Lower leg skin (tissue), 3 donors: ENCODE measurements around the gene FAM171A1.

Source experiments
- POLR2A ChIP-seq, 2 donors: fragments of 450-650 bp; IDR thresholded peaks; one replicate each; pipeline ENCODE4 v1.6.1; 2016 to 2017; ENCODE audit warnings: antibody characterized with exemption in 2 of 2, mild to moderate bottlenecking in 1 of 2, moderate library complexity in 1 of 2
- TF ChIP-seq, protein P1 (sequence below), 3 donors: fragments of 450-650 bp; IDR thresholded peaks; one replicate each; pipeline ENCODE4 v1.5.1; 2016; ENCODE audit warnings: antibody characterized with exemption in 3 of 3, mild to moderate bottlenecking in 3 of 3, moderate library complexity in 2 of 3

DNA sequence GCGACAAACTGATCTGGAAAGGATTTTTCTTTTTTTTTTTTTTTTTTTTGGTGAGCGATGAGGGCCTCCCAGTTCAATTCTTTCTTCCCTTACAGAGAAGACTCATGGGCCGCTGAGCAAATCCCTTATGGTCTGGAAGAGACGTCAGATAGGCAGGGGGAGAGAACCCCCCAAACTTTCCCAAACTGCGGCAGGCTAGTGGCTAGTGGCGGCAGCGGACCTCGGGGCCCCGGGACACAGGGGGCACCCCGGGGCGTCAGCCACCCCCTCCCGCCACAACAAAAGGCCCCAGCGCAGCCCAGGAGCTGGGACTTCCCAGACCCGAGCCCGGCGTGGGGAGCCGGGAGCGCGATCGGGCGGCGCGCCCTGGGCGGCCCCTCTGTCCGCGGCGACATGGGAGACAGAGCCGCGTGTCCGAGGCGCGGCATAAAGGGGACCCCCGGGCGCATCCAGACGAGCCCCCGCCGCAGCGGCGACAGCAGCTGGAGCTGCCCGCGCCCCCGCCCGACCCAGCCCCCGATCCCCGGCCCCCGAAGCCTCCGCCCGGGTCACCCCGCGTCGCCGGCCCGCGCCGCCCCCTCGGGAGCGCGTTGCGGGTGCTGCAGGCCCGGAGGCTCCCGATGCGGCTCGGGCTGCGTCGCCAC is 755 bp downstream of the FAM171A1 start:
- TF ChIP-seq, protein P1, sequence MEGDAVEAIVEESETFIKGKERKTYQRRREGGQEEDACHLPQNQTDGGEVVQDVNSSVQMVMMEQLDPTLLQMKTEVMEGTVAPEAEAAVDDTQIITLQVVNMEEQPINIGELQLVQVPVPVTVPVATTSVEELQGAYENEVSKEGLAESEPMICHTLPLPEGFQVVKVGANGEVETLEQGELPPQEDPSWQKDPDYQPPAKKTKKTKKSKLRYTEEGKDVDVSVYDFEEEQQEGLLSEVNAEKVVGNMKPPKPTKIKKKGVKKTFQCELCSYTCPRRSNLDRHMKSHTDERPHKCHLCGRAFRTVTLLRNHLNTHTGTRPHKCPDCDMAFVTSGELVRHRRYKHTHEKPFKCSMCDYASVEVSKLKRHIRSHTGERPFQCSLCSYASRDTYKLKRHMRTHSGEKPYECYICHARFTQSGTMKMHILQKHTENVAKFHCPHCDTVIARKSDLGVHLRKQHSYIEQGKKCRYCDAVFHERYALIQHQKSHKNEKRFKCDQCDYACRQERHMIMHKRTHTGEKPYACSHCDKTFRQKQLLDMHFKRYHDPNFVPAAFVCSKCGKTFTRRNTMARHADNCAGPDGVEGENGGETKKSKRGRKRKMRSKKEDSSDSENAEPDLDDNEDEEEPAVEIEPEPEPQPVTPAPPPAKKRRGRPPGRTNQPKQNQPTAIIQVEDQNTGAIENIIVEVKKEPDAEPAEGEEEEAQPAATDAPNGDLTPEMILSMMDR (IDR thresholded peaks at IDR 0.05), result no peak
- TF ChIP-seq POLR2A (IDR thresholded peaks at IDR 0.05), result no peak
